Measurements from ENCODE around the gene TSPAN32. TPM values are rescaled to one million over a fixed set of nuclear protein-coding genes. Genes with fewer than 3 reads are reported as not detected.

Gene TSPAN32
- total RNA-seq, 1 donor from 2014 or later, result 12.5 TPM

DNA sequence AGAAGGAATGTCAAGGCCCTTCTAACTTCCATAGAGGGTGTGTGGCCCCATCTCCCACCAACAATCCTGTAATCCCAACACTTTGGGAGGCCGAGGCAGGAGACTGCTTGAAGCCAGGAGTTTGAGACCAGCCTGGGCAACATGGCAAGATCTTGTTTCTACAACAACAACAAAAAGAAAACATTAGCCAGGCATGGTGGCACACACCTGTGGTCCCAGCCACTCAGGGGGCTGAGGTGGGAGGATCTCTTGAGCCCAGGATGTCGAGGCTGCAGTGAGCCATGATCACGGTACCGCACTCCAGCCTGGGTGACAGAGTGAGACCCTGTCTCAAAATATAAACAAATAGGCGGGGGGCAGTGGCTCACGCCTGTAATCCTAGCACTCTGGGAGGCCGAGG, 16.9 kb downstream of the TSPAN32 start:
- TF ChIP-seq, protein P1, sequence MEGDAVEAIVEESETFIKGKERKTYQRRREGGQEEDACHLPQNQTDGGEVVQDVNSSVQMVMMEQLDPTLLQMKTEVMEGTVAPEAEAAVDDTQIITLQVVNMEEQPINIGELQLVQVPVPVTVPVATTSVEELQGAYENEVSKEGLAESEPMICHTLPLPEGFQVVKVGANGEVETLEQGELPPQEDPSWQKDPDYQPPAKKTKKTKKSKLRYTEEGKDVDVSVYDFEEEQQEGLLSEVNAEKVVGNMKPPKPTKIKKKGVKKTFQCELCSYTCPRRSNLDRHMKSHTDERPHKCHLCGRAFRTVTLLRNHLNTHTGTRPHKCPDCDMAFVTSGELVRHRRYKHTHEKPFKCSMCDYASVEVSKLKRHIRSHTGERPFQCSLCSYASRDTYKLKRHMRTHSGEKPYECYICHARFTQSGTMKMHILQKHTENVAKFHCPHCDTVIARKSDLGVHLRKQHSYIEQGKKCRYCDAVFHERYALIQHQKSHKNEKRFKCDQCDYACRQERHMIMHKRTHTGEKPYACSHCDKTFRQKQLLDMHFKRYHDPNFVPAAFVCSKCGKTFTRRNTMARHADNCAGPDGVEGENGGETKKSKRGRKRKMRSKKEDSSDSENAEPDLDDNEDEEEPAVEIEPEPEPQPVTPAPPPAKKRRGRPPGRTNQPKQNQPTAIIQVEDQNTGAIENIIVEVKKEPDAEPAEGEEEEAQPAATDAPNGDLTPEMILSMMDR (IDR thresholded peaks at IDR 0.05), result no peak
- DNase-seq, result no peak

DNA sequence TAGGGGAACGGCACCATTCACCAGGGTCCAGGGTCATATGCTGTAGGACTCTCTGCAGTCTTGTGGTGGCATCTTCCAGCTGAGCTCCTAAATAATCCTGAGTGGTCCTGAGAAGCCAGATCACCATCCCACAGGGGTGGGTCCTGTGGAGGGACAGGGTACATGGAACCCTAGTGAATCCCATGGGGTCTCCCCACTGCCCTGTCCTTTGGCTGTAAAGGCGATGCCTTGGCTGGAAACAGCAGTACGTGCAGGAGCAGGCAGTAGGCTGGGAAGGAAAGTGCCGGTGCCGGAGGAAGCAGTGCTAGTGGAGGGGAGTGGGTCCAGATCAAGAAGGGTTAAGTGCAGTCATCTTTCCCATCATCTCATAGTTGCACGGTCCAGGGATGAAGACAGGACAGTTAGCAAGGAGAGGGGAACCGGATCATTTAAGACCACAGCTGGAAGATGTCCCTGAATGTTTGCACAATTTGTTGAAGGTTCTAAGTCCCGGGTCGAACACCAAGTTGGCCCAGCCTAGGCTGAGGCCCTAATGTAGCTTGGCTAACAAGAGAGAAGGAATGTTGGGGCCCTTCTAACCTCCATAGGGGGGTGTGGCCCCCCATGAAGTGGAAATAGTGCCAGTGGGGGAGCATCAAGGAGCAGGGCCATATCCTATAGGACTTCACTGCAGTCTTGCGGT, 18.1 kb downstream of the TSPAN32 start:
- Histone ChIP-seq H3K27ac (no peak overlapping the region), H3K4me1 (peaks cover 8% of the 10 kb centered on the region), H3K4me3 (no peak overlapping the region), H3K36me3 (no peaks in the 10 kb centered on the region), H3K9me3 (peaks cover 5% of the 10 kb centered on the region), H3K27me3 (ENCODE audit: low read depth) (no peaks in the 10 kb centered on the region)
- TF ChIP-seq, protein P1 (IDR thresholded peaks at IDR 0.05), result no peak
- ATAC-seq (no peak), DNase-seq (no peak)
- intact Hi-C loops (cut with DNase I), result no loop called here

More for the DNA sequence above, 16.9 kb downstream of the TSPAN32 start:
- peaks cover 5% of the 10 kb centered on the region for H3K9me3 ChIP-seq
- no peaks in the 10 kb centered on the region for H3K27me3 ChIP-seq (ENCODE audit: low read depth)
- no peaks in the 10 kb centered on the region for H3K36me3 ChIP-seq
- H3K4me1 ChIP-seq, result peaks cover 19% of the 10 kb centered on the region
- H3K4me3 ChIP-seq, result no peak overlapping the region
- no peak overlapping the region for H3K27ac ChIP-seq
- no peak for ATAC-seq
- intact Hi-C loops (cut with DNase I), result no loop called here

DNA sequence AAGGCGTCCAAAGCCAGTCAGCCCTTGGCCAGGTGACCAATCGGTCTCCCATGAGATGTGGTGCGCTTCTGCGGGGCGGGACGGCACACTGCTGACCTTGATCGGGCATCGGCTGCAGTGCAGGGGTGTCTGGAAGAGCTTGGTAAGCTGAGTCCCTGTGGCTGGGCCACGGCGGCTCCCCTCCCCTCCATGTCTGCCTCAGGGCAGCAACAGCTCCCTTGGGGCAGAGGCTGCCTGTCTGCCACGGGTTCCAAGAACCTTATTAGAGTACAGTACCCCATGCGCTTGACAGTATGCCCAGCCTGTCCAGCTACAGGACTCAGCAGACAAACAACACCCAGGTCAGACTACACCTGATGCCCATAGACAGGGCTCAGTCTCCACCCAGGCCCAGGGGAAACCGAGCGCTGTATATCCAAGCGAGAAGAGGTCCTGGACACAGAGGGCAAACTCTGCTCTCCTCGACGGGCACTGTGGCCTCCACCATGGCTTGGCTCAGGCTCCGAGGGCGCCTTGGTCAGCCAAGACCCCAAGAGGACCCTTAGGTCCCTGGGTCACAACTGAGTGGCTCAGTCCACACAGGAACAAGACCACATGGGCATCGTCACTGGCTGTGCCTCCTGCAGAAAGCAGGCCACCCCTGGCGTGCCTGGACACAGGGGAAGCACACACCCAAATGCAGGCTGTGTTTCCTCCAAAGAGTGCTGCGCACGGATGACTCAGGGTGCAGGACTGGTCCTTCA, 18.9 kb downstream of the TSPAN32 start:
- H3K36me3 ChIP-seq, result no peaks in the 10 kb centered on the region
- no peaks in the 10 kb centered on the region for H3K27me3 ChIP-seq (ENCODE audit: low read depth)
- H3K9me3 ChIP-seq, result peaks cover 5% of the 10 kb centered on the region
- peaks cover under 1% of the 10 kb centered on the region for H3K4me1 ChIP-seq
- no peak overlapping the region for H3K27ac ChIP-seq
- no peak for ATAC-seq
- no peak overlapping the region for H3K4me3 ChIP-seq
- intact Hi-C loops (cut with DNase I), result no loop called here
- no peak for DNase-seq
- TF ChIP-seq, protein P1 (IDR thresholded peaks at IDR 0.05), result no peak

DNA sequence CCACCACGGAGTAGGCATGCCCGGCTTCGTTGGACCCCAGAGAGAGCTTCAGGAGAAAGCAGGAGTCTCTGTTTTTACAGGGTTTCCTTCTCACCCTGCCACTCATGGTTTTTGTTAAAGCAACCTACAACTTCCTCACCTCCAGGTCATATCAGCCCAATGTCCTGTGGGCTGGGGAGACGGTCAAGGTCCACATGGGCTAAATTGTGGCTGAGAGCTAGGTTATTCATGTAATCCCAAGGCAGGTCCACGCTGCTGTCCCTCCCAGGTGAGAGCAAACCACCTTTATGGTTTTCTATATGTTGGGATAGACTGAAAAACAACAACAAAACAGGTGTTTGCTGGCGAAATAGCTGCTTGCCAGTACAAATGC, 19.5 kb downstream of the TSPAN32 start:
- Histone ChIP-seq H3K9me3 (peaks cover 5% of the 10 kb centered on the region), H3K27me3 (ENCODE audit: low read depth) (no peaks in the 10 kb centered on the region), H3K27ac (no peak overlapping the region), H3K4me3 (no peak overlapping the region), H3K36me3 (no peaks in the 10 kb centered on the region), H3K4me1 (no peaks in the 10 kb centered on the region)
- TF ChIP-seq, protein P1 (IDR thresholded peaks at IDR 0.05), result no peak
- intact Hi-C loops (cut with DNase I), result no loop called here
- no peak for ATAC-seq
- no peak for DNase-seq

DNA sequence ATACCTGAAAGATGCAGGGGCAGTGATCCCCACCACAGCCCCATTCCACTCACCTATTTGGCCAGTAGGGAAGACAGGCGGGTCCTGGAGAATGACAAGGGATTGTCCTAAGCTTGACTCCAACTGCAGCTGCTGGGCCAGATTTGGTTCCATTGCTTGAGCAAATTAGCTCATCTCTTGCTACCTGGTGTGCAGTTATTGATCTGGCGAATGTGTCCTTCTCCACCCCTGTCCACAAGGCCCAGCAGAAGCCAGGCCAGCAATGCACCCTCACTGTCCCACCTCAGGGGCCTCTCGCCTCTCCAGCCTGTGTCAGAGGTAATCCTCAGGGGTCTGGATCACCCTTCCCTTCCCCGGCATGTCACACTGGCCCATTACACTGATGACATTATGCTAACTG, 23.3 kb downstream of the TSPAN32 start:
- Histone ChIP-seq H3K4me3 (no peak overlapping the region), H3K9me3 (no peaks in the 10 kb centered on the region), H3K36me3 (no peaks in the 10 kb centered on the region), H3K27ac (no peak overlapping the region), H3K27me3 (ENCODE audit: low read depth) (no peaks in the 10 kb centered on the region), H3K4me1 (no peaks in the 10 kb centered on the region)
- TF ChIP-seq, protein P1 (IDR thresholded peaks at IDR 0.05), result no peak
- DNase-seq (no peak), ATAC-seq (no peak)
- intact Hi-C loops (cut with DNase I), result no loop called here
